Stimulated activated CD4-positive, alpha-beta T cell treated with anti-CD3 and anti-CD28 coated beads, Interleukin-4, amount 100 ng/mL, for 4 hours (primary cell): ENCODE data around the gene LRMDA.

Experiments
- DNase-seq, 2 experiments: peaks; one replicate each; pipeline ENCODE4 v3.0.0-alpha.2; 2020

The LRMDA gene

DNA sequence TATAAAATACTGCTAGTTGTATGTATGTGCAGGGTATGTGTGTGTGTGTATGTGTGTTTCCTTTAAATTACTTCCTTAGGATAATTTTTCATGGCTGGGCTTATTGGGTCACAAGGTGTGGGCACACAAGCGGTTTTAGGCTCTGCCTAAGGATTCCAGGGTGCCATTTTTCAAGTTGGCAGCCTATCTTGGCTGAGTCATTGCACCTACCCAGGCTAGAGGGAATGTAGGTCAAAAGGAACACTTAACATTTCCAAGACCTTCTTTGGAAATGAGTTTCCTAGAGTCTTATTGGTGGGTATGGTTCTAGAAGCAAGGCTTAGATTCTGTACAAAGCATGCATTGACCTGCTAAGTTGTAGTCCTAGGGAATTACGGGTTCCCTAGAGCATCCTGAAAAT is 642.1 kb downstream of the LRMDA start:
- no peak for DNase-seq

- no peak for DNase-seq
These were observed 643.2 kb downstream of the LRMDA start for GRCh38 chr10:76074659-76075058.

DNA sequence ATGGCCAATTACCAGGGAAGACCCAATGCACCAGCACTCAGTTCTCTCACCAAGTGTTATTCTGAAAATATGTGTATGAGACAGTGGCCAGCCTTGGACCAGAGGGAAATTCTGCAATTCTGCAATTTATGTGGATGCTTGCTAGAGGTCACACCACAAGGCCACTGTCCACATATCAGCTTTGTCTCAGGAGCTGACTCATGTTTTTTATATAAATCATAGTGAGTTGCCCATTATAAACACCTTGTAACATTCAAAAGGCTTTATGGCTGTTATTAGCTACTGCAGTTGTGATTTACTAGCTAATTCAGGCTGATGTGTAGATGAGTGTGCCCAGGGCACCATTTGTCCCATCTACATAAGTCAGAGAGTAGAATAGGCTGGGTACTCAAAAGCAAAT is 649.0 kb downstream of the LRMDA start:
- DNase-seq = no peak

DNA sequence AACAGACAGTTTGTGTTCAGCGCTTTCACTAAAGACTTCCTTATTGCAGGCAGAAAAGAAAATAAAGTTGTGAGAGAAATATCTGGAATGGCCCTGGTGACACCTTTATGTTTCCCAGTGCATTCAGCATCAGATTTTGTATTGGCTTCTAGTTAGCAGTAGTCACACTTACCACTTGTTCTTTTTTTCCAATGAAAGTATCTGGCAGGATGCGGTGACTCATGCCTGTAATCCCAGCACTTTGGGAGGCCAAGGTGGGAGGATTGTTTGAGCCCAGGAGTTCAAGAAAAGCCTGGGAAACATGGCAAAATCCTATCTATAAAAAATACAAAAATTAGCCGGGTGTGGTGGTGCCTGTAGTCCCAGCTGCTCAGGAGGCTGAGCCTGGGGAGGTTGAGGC is 649.6 kb downstream of the LRMDA start:
- no peak for DNase-seq

DNA sequence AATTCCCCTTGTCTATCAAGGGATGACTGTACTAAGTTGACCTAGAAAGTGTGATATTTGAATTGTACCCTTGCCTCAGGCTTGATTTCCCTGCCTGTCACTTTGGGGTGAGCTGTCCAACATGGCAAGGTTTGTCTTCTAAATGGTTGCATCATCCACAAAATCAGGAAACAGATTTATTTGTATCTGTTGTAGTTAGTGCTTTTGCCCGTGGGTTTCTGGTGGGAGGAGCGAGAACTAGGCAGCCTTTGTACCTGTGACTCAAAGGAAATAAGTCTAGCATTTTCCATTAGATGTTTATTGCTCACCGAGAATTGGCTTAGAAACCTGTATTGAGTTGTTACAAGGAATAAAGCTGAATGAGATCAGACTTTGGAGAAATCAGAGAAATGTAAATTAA is 650.8 kb downstream of the LRMDA start:
- no peak for DNase-seq

DNA sequence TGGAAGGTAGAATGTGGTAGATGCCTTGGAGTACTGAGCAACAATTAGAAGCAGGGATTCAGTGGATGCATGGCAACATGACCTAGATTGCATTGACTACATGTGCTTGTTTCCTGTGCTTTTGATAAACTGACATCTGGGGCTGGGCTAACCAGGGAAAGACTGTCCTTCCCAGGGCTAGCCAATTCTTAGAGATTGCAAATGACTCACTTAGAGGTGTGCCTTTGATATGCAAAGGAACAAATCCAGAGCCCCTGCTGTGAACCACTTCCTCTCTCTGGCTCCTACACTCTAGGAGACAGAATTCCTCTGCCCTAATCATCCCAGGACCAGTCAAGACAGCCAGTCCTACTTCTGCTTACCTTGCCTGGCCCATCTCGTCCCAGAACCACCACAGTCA is 651.5 kb downstream of the LRMDA start:
- DNase-seq = no peak

DNA sequence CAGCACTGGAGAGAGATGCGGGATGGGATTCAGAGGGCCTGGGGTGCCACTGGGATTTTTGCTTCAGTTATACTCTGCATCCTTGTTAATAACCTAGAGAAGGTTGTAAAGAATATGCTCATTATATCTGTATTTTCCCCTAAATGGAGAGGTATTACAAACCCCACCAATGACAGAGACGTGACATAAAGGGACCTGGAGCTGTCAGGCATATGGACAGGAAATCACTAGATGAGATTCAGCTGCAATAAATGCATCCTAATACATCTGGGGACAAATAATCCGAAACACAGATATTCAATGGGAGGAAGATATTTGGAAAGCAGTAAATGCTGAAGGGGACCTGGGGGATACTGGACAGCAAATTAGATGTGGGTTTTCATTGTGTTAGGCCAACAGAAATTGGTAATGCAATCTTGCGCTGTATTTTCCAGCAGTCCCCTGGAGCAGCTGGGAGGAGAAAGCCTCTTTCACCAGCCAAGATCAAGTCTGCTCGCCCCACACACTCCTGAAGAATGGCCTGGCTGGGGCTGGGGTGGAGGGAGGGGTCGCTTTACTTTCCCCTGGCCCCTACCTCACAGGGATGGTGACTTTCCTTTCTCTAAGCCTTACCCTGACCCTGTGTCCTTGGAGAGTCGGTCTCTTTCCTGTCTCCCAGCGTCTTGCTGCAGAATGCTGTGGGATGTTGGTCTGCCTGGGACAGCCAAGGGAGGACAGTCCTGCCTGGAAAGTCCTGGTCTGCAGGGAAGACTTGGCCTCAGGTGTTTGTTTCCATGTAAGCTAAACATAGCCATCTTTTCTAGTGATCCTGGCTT is 653.8 kb downstream of the LRMDA start:
- DNase-seq = no peak

- DNase-seq = no peak
These were observed 654.4 kb downstream of the LRMDA start for GRCh38 chr10:76085817-76086167.

- DNase-seq = no peak
These were observed 654.8 kb downstream of the LRMDA start for GRCh38 chr10:76086170-76086760.

DNA sequence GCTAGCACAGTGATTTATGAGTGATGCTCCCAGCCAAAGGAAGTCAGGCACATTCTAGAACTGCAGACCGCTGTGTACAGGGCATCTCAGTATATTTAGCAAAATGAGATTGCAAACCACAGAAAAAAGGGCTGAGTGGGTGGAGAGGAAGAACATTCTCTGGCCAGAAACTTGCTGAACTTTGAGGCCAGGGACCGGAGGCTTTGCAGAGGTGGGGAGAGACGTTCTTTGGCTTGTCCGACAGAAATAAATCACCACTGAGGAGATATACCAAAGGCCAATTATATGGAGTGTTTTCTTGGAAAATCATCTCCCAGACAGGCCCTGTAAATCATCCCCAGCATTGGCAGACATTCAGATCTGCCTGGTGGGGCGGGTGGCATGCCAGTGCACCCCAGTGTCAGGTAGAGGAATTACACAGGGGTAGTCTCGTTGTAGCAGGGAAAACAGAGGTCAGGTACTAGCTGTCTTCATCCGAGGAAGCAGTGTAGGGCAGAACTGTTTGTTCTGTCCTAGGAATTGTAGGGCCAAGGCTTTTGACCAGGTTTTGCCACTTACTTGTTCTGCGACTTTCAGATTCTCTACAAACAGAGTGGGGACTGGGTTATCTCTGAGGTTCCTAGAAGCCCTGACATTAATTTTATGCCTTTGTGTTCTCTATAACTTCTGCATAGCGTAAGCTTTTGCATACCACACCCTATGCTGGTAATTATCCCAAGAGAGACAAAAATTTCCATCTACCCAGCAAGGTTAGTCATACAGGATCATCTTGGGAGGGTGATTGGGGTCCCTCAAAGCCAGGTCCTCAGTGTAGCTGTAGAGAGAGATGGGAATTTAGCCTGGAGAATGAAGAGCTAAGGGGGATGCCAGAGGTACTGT is 655.6 kb downstream of the LRMDA start:
- DNase-seq = no peak

GRCh38 chr10:76088008-76088407 is 656.6 kb downstream of the LRMDA start:
- no peak for DNase-seq

GRCh38 chr10:76088980-76089379 is 657.6 kb downstream of the LRMDA start:
- no peak for DNase-seq

DNA sequence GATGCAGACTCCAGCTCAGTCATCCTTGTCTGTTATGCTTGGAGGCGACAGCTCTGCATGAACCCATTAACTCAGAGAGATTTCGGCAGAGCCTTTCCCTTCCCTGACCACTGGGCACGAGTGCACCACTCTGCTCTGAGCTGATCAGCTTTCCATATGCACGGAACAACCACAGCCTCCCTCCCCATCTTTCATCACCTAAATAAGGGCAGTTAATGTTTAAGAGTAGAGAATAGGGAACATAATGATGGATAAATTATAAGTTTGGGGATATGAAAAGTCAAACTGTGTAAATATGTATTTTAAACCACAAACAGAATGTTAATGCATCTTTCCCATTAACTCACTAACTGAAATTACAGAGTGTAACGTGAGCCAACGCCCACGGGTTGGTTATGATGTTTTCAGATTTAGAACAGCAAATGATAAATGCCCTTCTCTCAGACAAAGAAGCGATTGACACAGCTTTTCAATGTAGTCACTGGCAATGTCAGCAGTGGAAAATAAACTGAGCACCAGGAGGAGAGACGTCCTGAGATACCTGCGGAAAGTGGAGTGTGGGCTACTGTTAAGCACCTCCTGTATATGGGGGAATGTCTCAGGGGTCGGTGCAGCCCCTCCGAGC is 658.2 kb downstream of the LRMDA start:
- DNase-seq = no peak

- DNase-seq = no peak
These were observed 660.5 kb downstream of the LRMDA start for GRCh38 chr10:76091926-76092325.

DNA sequence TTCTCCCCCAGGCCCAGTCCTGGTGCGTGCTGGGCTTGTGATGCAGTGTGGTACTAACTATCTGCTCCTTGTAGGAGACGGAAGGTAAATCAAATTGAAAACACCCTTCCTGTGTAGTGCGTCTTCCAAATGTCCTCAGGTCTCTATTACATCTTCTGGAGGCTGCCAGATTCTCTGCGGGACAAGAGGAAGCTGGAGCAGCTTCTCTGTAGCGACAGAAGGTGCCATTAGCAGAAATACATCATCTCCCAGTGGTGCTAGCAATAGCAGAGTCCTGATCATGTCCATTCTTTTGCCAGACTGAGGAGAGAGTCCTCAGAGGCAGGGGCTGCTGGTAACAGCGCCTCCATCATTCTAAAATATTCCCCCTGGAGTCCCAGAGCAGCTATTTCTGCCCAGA is 675.2 kb downstream of the LRMDA start:
- no peak for DNase-seq

DNA sequence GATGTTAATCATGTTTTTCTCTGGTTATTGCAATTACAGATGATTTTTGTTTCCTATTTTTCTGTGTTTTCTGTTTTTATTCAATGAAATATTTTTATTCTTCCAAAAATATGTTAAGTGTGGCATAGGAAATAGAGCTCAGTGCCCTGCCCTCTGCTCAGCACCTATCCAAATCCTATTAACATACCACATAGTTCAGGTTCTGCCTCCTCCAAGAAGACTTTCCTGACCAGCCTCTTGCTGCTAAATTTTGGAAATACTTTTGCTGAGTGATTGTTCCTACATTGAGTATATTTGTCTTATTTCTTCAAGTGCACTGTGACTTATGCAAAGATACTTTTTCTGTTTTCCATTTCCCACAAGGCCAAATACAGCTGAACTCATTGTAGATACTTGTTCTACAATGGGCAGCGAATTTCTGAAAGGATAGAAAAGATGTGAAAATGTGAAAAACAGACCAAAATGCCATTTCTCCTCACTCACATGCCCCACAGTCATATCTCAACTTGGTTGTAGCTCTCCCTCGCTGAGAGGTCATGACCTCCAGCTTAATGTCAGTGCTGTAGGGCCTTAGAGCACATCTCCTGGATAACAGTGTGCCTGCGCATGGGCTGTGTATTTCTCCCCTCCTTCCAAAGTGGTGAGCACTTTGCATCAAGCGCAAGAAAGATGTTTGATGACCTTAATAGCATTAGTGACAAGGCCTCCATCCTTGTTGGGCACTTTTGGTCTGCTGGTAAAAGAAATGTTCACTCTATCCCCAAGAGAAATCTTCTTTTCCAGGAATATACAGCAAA is 677.3 kb downstream of the LRMDA start:
- no peak for DNase-seq

GRCh38 chr10:76111404-76111803 is 680.0 kb downstream of the LRMDA start:
- no peak for DNase-seq

DNA sequence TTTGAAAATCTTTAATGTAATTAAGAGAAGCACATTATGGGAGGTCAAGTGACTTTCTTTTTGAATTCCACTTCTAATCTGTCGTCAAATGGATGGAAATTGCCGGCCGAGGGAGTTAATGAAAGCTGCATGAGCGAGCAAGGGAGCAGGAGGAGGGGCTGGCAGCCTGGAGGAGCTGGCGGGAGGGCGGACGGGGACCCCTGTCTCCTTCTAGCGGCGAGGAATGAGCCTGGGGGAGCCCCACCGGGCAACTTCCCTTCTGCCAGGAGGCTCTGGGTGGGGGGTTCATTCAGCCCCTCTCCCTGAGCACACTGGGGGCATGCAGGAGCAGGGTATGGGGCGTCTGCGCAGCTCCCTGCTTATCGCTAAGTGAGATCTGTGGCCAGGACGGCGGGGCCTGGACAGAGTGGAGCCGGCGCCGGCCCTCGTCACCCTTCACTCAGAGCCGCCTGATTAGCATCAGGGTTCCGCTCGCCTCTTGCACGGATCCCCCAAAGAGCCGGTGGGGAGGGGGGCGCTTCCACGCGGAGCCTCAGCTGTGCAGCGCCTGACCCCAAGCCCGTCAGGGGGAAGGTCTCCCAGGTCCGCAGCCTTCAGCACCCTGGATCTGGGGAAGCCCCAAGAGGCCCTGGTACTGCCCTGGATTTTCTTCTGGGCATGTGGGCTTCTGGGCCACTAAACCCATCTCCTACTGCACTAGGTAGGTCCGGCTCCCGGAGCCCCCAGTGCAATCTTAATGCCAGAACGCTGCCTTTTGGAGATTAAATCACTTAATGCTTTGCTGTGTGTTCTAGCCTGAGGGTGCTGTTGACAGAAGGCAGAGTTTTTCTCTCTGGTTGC is 680.8 kb downstream of the LRMDA start:
- DNase-seq = no peak

DNA sequence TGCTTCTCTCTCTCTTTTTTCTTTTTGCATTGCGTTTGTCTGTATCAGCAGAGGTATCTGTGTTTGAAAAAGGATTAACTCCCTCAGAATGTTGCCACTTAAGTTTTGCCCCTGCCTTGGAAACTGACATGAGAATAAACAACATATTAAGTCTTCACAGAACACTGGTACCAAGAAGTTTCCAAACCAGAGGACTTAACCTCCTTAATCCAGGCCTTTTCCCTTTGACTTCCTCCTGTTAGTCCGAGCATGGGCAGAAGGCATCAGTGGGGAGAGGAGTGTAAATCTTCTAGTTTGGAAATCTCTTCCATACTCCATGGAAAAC is 681.4 kb downstream of the LRMDA start:
- no peak for DNase-seq

- DNase-seq = no peak
These were observed 682.5 kb downstream of the LRMDA start for GRCh38 chr10:76113952-76114351.

DNA sequence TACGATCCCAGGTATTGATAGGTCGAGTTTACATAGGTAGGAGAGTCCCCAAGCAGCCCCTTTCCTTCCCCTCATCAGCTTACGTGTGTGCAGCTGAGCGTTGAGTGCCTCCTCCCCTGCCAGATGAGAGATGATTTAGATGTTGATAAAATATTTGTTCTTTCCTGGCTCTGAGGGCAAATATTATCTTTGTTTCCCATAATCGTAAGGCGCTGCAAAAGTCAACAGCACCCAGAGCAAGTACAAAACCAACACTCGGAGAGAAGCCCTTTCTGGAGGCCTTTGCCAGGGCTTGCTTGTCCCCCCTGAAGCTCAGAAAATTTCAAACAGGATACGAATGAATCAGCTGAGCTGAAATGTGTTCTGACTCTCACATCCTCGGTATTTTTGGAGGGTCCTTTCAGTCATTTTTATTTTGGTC is 683.2 kb downstream of the LRMDA start:
- no peak for DNase-seq

DNA sequence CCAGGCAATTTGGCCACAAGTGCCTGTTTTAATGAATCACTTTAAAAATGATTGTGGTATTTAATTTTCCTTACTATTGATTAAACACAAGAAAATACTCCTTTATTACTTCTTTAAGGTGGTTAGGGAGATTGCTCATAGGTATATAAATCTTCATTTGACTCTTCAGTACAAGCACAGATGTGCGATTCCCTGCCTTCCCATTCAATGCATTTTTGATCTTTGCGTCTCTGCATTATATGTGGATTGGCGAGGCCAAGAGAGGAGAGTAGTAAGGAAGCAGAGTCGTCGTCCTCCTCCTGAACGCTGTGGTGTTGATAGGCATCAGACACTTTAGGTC is 683.7 kb downstream of the LRMDA start:
- no peak for DNase-seq
